Keratinocyte (primary cell): ENCODE results near the gene MKS1. TPM values are rescaled to one million over a fixed set of nuclear protein-coding genes. Genes with fewer than 3 reads are reported as not detected.

Experiments used
- DNase-seq: peaks from one replicate; pipeline ENCODE4 v3.0.0-alpha.2; 2011; ENCODE audit warnings: low read depth, missing footprints, low spot score
- FAIRE-seq: peaks from 2 replicates; lab custom pipeline; 2011; peaks lifted over from hg19 to GRCh38; lab: Jason Lieb, UNC
- H2AFZ ChIP-seq: 2 replicates; pipeline ENCODE4 v1.6.0; 2012; ENCODE audit warnings: low read length, control low read depth, inconsistent platforms; ENCODE audit not compliant: control insufficient read depth
- H3K27ac ChIP-seq: 2 replicates; pipeline ENCODE4 v1.5.1; 2011; ENCODE audit warnings: low read length; ENCODE audit not compliant: control insufficient read depth, insufficient read depth
- H3K27me3 ChIP-seq: 3 replicates; pipeline ENCODE4 v1.6.0; 2011; ENCODE audit warnings: low read length; ENCODE audit not compliant: control insufficient read depth, insufficient read depth; ENCODE audit errors: extremely low read depth
- H3K36me3 ChIP-seq, 2 experiments: 2 replicates in 1 of 2; 3 replicates in 1 of 2; pipeline ENCODE4 v1.5.1; 2011; ENCODE audit warnings: low read length in 2 of 2, mild to moderate bottlenecking in 1 of 2; ENCODE audit not compliant: control insufficient read depth in 2 of 2, insufficient read depth in 2 of 2; ENCODE audit errors: extremely low read depth in 1 of 2
- H3K4me1 ChIP-seq: 3 replicates; pipeline ENCODE4 v1.5.1; 2011; ENCODE audit warnings: low read length; ENCODE audit not compliant: control insufficient read depth, insufficient read depth; ENCODE audit errors: extremely low read depth
- H3K4me2 ChIP-seq: 3 replicates; pipeline ENCODE4 v1.6.0; 2011; ENCODE audit warnings: low read depth, low read length; ENCODE audit not compliant: control insufficient read depth, insufficient read depth; ENCODE audit errors: extremely low read depth
- H3K4me3 ChIP-seq, 3 experiments: fragments of 200-600 bp in 1 of 3; sonication (generic) in 1 of 3; 2 replicates in 2 of 3; 3 replicates in 1 of 3; pipeline ENCODE4 v1.5.1; 2011 to 2016; ENCODE audit warnings: low read length in 3 of 3, mild to moderate bottlenecking in 3 of 3, control low read depth in 2 of 3, inconsistent platforms in 1 of 3, low read depth in 1 of 3, mixed read lengths in 1 of 3, mixed run types in 1 of 3, moderate library complexity in 1 of 3; ENCODE audit not compliant: control insufficient read depth in 2 of 3, insufficient read depth in 2 of 3; ENCODE audit errors: extremely low read depth in 1 of 3
- H3K79me2 ChIP-seq: 2 replicates; pipeline ENCODE4 v1.6.0; 2012; ENCODE audit warnings: low read length; ENCODE audit not compliant: control insufficient read depth, insufficient read depth
- H3K9ac ChIP-seq: 3 replicates; pipeline ENCODE4 v1.6.0; 2011; ENCODE audit warnings: low read length; ENCODE audit not compliant: control insufficient read depth, insufficient read depth; ENCODE audit errors: extremely low read depth
- H3K9me1 ChIP-seq: 3 replicates; pipeline ENCODE4 v1.6.0; 2011; ENCODE audit warnings: low read length; ENCODE audit not compliant: control insufficient read depth, insufficient read depth; ENCODE audit errors: extremely low read depth
- H3K9me3 ChIP-seq: 2 replicates; pipeline ENCODE4 v1.5.1; 2012; ENCODE audit warnings: low read depth, low read length; ENCODE audit not compliant: control insufficient read depth
- H4K20me1 ChIP-seq: 3 replicates; pipeline ENCODE4 v1.6.0; 2011; ENCODE audit warnings: low read length; ENCODE audit not compliant: control insufficient read depth, insufficient read depth; ENCODE audit errors: extremely low read depth
- CTCF ChIP-seq, 3 experiments: IDR thresholded peaks in 1 of 3; conservative IDR thresholded peaks in 1 of 3; optimal IDR thresholded peaks in 1 of 3; 2 replicates in 2 of 3; 3 replicates in 1 of 3; pipeline versions ENCODE3 to v1.5.1; 2011; ENCODE audit warnings: low read length in 3 of 3, mild to moderate bottlenecking in 3 of 3, moderate library complexity in 2 of 3, control low read depth in 1 of 3, inconsistent platforms in 1 of 3; ENCODE audit not compliant: insufficient read depth in 2 of 3; ENCODE audit errors: extremely low read depth in 1 of 3
- EZH2 ChIP-seq: IDR thresholded peaks from one replicate; pipeline ENCODE4 v1.6.1; 2012; ENCODE audit warnings: inconsistent platforms, mild to moderate bottlenecking, low read length, moderate library complexity
- dilution Hi-C: fragments of 300-500 bp; cut with MboI; formaldehyde crosslinking; loops from one replicate; pipeline ENCODE4 v1.7.0; 2020; ENCODE audit warnings: low sequenced_read_pairs; ENCODE audit not compliant: extremely low pct_ligation_motif_present
- polyA plus RNA-seq, 5 experiments: library from polyadenylated mRNA; depleted of rRNA in 3 of 5; stranded (reverse) in 3 of 5; stranded (forward) in 1 of 5; unstranded in 1 of 5; fragments of >200 nt; gene quantifications; 1 replicate in 1 of 5; 2 replicates in 3 of 5; 3 replicates in 1 of 5; pipeline versions ENCODE4 v1.2.1 to v1.2.3, GENCODE V29; 2011 to 2012; ENCODE audit warnings: missing spikeins in 2 of 5, low read depth in 1 of 5, low replicate concordance in 1 of 5

MKS1 gene
- polyA plus RNA-seq, 1 donor (not counting 4 experiments of a cell fraction or from before 2014, with no cell fraction given): 12.2 TPM

DNA sequence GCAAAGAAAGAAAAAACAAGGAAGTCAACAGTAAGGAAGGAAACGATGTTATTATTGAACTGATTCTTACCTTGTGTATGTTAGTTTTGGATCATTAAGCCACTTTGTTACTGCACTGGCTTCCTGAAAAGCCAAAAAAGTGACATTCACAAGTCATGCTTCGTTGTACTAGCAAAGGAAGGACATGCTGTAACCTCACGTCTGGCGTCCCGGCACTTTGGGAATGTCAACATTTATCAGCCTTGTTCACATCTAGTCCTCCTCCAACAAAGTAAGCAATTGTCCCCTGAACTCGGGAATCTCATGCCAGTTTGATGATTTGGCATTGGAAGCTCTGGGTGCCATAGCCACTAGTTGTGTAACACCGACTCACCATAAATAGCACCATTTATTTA is 731 bp upstream of the MKS1 start:
- Histone ChIP-seq H2AFZ (peak overlapping the region; percentile 99), H3K4me3 (peak overlapping the region; percentile 61 to 92 (median 86)), H3K4me1 (peaks cover 18% of the 10 kb centered on the region), H4K20me1 (no peaks in the 10 kb centered on the region), H3K79me2 (no peaks in the 10 kb centered on the region), H3K9me1 (no peaks in the 10 kb centered on the region), H3K27ac (peak overlapping the region; percentile 77), H3K9me3 (no peaks in the 10 kb centered on the region), H3K36me3 (peaks cover 0 to 2% of the 10 kb centered on the region in 2 experiments), H3K9ac (no peak overlapping the region), H3K27me3 (no peaks in the 10 kb centered on the region), H3K4me2 (peak overlapping the region; percentile 92)
- dilution Hi-C loops: no loop called here
- DNase-seq: no peak
- TF ChIP-seq EZH2 (no peak), CTCF (optimal IDR thresholded peaks at IDR 0.05 in 1 of 3, IDR thresholded peaks at IDR 0.05 in 1 of 3, conservative IDR thresholded peaks at IDR 0.05 in 1 of 3; ENCODE audit: extremely low read depth in 1 of 3, insufficient read depth in 2 of 3, low read length in 3 of 3) (no peak)
- FAIRE-seq: no peak

DNA sequence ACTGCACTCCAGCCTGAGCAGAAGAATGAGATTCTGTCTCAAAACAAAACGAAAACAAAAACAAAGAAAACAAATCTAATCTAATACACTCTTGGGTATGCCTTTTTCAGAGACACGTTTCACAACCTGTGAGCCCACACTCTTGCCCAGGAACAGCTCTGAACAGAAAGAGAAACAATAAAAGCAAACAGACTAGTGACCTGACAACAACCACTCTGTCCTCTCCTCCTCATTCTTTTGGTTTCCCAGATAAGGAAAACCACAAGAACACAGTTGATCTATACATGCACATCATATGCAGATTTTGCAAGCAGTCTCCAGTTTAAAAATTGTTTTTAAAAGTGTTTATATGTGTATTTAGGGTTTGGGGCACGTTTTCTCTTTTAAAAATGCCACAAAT is 1.3 kb downstream of the MKS1 start:
- Histone ChIP-seq H3K9ac (no peak overlapping the region), H3K79me2 (no peaks in the 10 kb centered on the region), H4K20me1 (no peaks in the 10 kb centered on the region), H3K27me3 (no peaks in the 10 kb centered on the region), H3K9me3 (no peaks in the 10 kb centered on the region), H3K27ac (no peak overlapping the region), H3K4me1 (peaks cover 10% of the 10 kb centered on the region), H2AFZ (no peak overlapping the region), H3K36me3 (peaks cover 4 to 6% of the 10 kb centered on the region in 2 experiments), H3K4me3 (no peak overlapping the region), H3K4me2 (no peak overlapping the region), H3K9me1 (no peaks in the 10 kb centered on the region)
- DNase-seq (no peak), FAIRE-seq (no peak)
- no peak for TF ChIP-seq CTCF (optimal IDR thresholded peaks at IDR 0.05 in 1 of 3, IDR thresholded peaks at IDR 0.05 in 1 of 3, conservative IDR thresholded peaks at IDR 0.05 in 1 of 3; ENCODE audit: extremely low read depth in 1 of 3, insufficient read depth in 2 of 3, low read length in 3 of 3)
- TF ChIP-seq EZH2: no peak
- dilution Hi-C loops: no loop called here
